OCI-LY1 (cell line): ENCODE data around the gene APLP2.

Source experiments
- H2AFZ ChIP-seq: fragments of 200-600 bp; sonication (generic), shearing (Covaris generic); 2 replicates; pipeline ENCODE4 v1.6.0; 2014; ENCODE audit warnings: antibody characterized with exemption, mild to moderate bottlenecking, low read length
- H3F3A ChIP-seq: fragments of 200-600 bp; sonication (generic), shearing (Covaris generic); 2 replicates; pipeline ENCODE4 v1.6.0; 2014; ENCODE audit warnings: mild to moderate bottlenecking, antibody characterized with exemption, low read length, moderate library complexity; ENCODE audit not compliant: insufficient read depth
- H3K27ac ChIP-seq: fragments of 200-600 bp; sonication (generic); 2 replicates; pipeline ENCODE4 v1.5.1; 2014; ENCODE audit warnings: low read length, mixed run types, mild to moderate bottlenecking, low read depth; ENCODE audit not compliant: poor library complexity, severe bottlenecking
- H3K27me3 ChIP-seq: fragments of 200-600 bp; sonication (generic); 2 replicates; pipeline ENCODE4 v1.6.0; 2014; ENCODE audit warnings: antibody characterized with exemption, mild to moderate bottlenecking, low read length, moderate library complexity; ENCODE audit not compliant: insufficient read depth
- H3K36me3 ChIP-seq: fragments of 200-600 bp; sonication (generic); 2 replicates; pipeline ENCODE4 v1.6.1; 2014; ENCODE audit warnings: mild to moderate bottlenecking, antibody characterized with exemption, low read length, moderate library complexity, mixed read lengths; ENCODE audit not compliant: insufficient read depth
- H3K4me1 ChIP-seq: fragments of 200-600 bp; sonication (generic); 2 replicates; pipeline ENCODE4 v1.5.1; 2014; ENCODE audit warnings: mild to moderate bottlenecking, low read length, moderate library complexity; ENCODE audit not compliant: insufficient read depth, severe bottlenecking
- H3K4me2 ChIP-seq: fragments of 200-600 bp; sonication (generic), shearing (Covaris generic); 2 replicates; pipeline ENCODE4 v1.6.1; 2014; ENCODE audit warnings: low read length
- H3K4me3 ChIP-seq: fragments of 200-600 bp; sonication (generic); 2 replicates; pipeline ENCODE4 v1.5.1; 2014; ENCODE audit warnings: low read length, low read depth, mild to moderate bottlenecking, mixed read lengths; ENCODE audit not compliant: poor library complexity, severe bottlenecking
- H3K79me2 ChIP-seq: fragments of 200-600 bp; shearing (Covaris generic); 2 replicates; pipeline ENCODE4 v1.6.1; 2016; ENCODE audit warnings: mixed run types, low read length, mixed read lengths; ENCODE audit not compliant: insufficient read depth
- H3K9ac ChIP-seq: fragments of 200-600 bp; sonication (generic), shearing (Covaris generic); 2 replicates; pipeline ENCODE4 v1.6.1; 2014; ENCODE audit warnings: mild to moderate bottlenecking, low read length, mixed read lengths
- H3K9me2 ChIP-seq: fragments of 200-600 bp; sonication (generic), shearing (Covaris generic); 2 replicates; pipeline ENCODE4 v1.6.1; 2014; ENCODE audit warnings: low read depth, mild to moderate bottlenecking, low read length, mixed read lengths
- H3K9me3 ChIP-seq: fragments of 200-600 bp; shearing (Covaris generic); 2 replicates; pipeline ENCODE4 v1.6.1; 2014; ENCODE audit warnings: low read length, mixed read lengths
- H4K20me1 ChIP-seq: fragments of 200-600 bp; sonication (generic), shearing (Covaris generic); 2 replicates; pipeline ENCODE4 v1.6.0; 2016; ENCODE audit warnings: mild to moderate bottlenecking, low read length; ENCODE audit not compliant: insufficient read depth
- CTCF ChIP-seq: fragments of 200-600 bp; sonication (generic), shearing (Covaris generic); IDR thresholded peaks from 2 replicates; pipeline ENCODE4 v1.5.1; 2017; ENCODE audit warnings: mild to moderate bottlenecking, antibody characterized with exemption, low read length, moderate library complexity, mixed read lengths
- EZH2 ChIP-seq: fragments of 200-600 bp; sonication (generic), shearing (Covaris generic); IDR thresholded peaks from 2 replicates; pipeline ENCODE4 v1.8.0; 2017; ENCODE audit warnings: borderline replicate concordance, mixed run types, mild to moderate bottlenecking, antibody characterized with exemption, low read length, moderate library complexity, mixed read lengths

APLP2 gene

GRCh38 chr11:130078080-130078479 lies 8.4 kb downstream of the APLP2 start:
- no peaks in the 10 kb centered on the region for H3K9me3 ChIP-seq
- H3K4me2 ChIP-seq = no peak overlapping the region
- H3K4me3 ChIP-seq = no peak overlapping the region
- no peak overlapping the region for H3K27ac ChIP-seq
- no peak for TF ChIP-seq CTCF
- TF ChIP-seq EZH2 = no peak
- peaks cover 95% of the 10 kb centered on the region for H3K79me2 ChIP-seq
- H3F3A ChIP-seq = no peaks in the 10 kb centered on the region
- no peak overlapping the region for H2AFZ ChIP-seq
- peaks cover 43% of the 10 kb centered on the region for H3K4me1 ChIP-seq
- H3K36me3 ChIP-seq = peaks cover 3% of the 10 kb centered on the region; the same call in 1 of the 2 replicates
- H3K9me2 ChIP-seq = no peaks in the 10 kb centered on the region
- no peaks in the 10 kb centered on the region for H4K20me1 ChIP-seq
- H3K9ac ChIP-seq = no peak overlapping the region
- no peaks in the 10 kb centered on the region for H3K27me3 ChIP-seq

GRCh38 chr11:130085671-130086290 lies 16.1 kb downstream of the APLP2 start:
- Histone ChIP-seq H3K27ac (no peak overlapping the region), H3K9ac (no peak overlapping the region), H3K4me2 (no peak overlapping the region), H3K4me1 (peaks cover 37% of the 10 kb centered on the region), H3K9me3 (no peaks in the 10 kb centered on the region), H3K4me3 (no peak overlapping the region), H3K36me3 (peaks cover 7% of the 10 kb centered on the region; the same call in 1 of the 2 replicates), H3K27me3 (no peaks in the 10 kb centered on the region), H2AFZ (no peak overlapping the region), H3K79me2 (peaks cover 88% of the 10 kb centered on the region), H3K9me2 (no peaks in the 10 kb centered on the region), H4K20me1 (no peaks in the 10 kb centered on the region), H3F3A (no peaks in the 10 kb centered on the region)
- TF ChIP-seq CTCF (no peak), EZH2 (no peak)

GRCh38 chr11:130086669-130087068 lies 17.0 kb downstream of the APLP2 start:
- peaks cover 79% of the 10 kb centered on the region for H3K79me2 ChIP-seq

More at GRCh38 chr11:130086669-130087068, 17.0 kb downstream of the APLP2 start:
- TF ChIP-seq CTCF = no peak
- no peak for TF ChIP-seq EZH2
- H3F3A ChIP-seq = no peaks in the 10 kb centered on the region
- no peaks in the 10 kb centered on the region for H3K9me3 ChIP-seq
- no peak overlapping the region for H3K9ac ChIP-seq
- no peak overlapping the region for H2AFZ ChIP-seq
- no peak overlapping the region for H3K4me3 ChIP-seq
- peaks cover 30% of the 10 kb centered on the region for H3K4me1 ChIP-seq
- H3K27me3 ChIP-seq = no peaks in the 10 kb centered on the region
- H3K9me2 ChIP-seq = no peaks in the 10 kb centered on the region
- no peak overlapping the region for H3K4me2 ChIP-seq
- H3K36me3 ChIP-seq = peaks cover 4% of the 10 kb centered on the region; the same call in 1 of the 2 replicates
- no peaks in the 10 kb centered on the region for H4K20me1 ChIP-seq
- H3K27ac ChIP-seq = no peak overlapping the region
